Chondrocyte (in vitro differentiated cells): ENCODE measurements around the gene SAMD15. TPM values are rescaled to one million over a fixed set of nuclear protein-coding genes. Genes with fewer than 3 reads are reported as not detected.
A peak's percentile ranks its signal among the peaks of the same experiment; 100 is the strongest.

Source experiments
- DNase-seq: peaks from one replicate; pipeline ENCODE4 v3.0.0; 2021; ENCODE audit warnings: mixed read lengths, low spot score
- H3K27ac Mint-ChIP-seq: one replicate; pipeline ENCODE4 v1.8.0; 2021; ENCODE audit warnings: mild to moderate bottlenecking, moderate library complexity, mixed read lengths; ENCODE audit not compliant: unreplicated experiment
- H3K27me3 Mint-ChIP-seq: 2 replicates; pipeline ENCODE4 v1.8.0; 2021; ENCODE audit warnings: low read depth, mixed read lengths
- H3K36me3 Mint-ChIP-seq: 2 replicates; pipeline ENCODE4 v1.8.0; 2021; ENCODE audit warnings: low read depth, mixed read lengths
- H3K4me1 Mint-ChIP-seq: 2 replicates; pipeline ENCODE4 v1.8.0; 2021; ENCODE audit warnings: low read depth, mild to moderate bottlenecking, mixed read lengths
- H3K4me3 Mint-ChIP-seq: one replicate; pipeline ENCODE4 v1.8.0; 2021; ENCODE audit warnings: mild to moderate bottlenecking, moderate library complexity, mixed read lengths; ENCODE audit not compliant: unreplicated experiment
- H3K9me3 Mint-ChIP-seq: 2 replicates; pipeline ENCODE4 v1.8.0; 2021; ENCODE audit warnings: low read depth, mixed read lengths
- total RNA-seq: library from RNA; stranded (reverse); gene quantifications from 3 replicates; pipeline ENCODE4 v1.2.1, GENCODE V29; 2021
- TF ChIP-seq, protein P1 (sequence below): fragments of 200-600 bp; sonication (generic); IDR thresholded peaks from 2 replicates; pipeline ENCODE4 v1.5.0; 2021; ENCODE audit warnings: antibody characterized with exemption, mild to moderate bottlenecking, moderate library complexity

Gene SAMD15
- total RNA-seq, 1 donor from 2014 or later, result 1.2 TPM

- DNase-seq, result no peak
- Mint-ChIP-seq H3K27me3 (no peaks in the 10 kb centered on the region), H3K36me3 (peaks cover 2% of the 10 kb centered on the region), H3K4me3 (no peak overlapping the region), H3K27ac (no peak overlapping the region), H3K9me3 (no peaks in the 10 kb centered on the region), H3K4me1 (no peaks in the 10 kb centered on the region)
- TF ChIP-seq, protein P1, sequence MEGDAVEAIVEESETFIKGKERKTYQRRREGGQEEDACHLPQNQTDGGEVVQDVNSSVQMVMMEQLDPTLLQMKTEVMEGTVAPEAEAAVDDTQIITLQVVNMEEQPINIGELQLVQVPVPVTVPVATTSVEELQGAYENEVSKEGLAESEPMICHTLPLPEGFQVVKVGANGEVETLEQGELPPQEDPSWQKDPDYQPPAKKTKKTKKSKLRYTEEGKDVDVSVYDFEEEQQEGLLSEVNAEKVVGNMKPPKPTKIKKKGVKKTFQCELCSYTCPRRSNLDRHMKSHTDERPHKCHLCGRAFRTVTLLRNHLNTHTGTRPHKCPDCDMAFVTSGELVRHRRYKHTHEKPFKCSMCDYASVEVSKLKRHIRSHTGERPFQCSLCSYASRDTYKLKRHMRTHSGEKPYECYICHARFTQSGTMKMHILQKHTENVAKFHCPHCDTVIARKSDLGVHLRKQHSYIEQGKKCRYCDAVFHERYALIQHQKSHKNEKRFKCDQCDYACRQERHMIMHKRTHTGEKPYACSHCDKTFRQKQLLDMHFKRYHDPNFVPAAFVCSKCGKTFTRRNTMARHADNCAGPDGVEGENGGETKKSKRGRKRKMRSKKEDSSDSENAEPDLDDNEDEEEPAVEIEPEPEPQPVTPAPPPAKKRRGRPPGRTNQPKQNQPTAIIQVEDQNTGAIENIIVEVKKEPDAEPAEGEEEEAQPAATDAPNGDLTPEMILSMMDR, result no peak
Measured at GRCh38 chr14:77359626-77360025, 17.6 kb upstream of the SAMD15 start.

GRCh38 chr14:77364146-77364545 lies 13.0 kb upstream of the SAMD15 start:
- H3K9me3 Mint-ChIP-seq, result no peaks in the 10 kb centered on the region
- no peaks in the 10 kb centered on the region for H3K27me3 Mint-ChIP-seq
- no peaks in the 10 kb centered on the region for H3K4me1 Mint-ChIP-seq
- peaks cover 2% of the 10 kb centered on the region for H3K36me3 Mint-ChIP-seq
- no peak overlapping the region for H3K4me3 Mint-ChIP-seq
- DNase-seq, result no peak
- H3K27ac Mint-ChIP-seq, result no peak overlapping the region
- TF ChIP-seq, protein P1, result no peak

DNA sequence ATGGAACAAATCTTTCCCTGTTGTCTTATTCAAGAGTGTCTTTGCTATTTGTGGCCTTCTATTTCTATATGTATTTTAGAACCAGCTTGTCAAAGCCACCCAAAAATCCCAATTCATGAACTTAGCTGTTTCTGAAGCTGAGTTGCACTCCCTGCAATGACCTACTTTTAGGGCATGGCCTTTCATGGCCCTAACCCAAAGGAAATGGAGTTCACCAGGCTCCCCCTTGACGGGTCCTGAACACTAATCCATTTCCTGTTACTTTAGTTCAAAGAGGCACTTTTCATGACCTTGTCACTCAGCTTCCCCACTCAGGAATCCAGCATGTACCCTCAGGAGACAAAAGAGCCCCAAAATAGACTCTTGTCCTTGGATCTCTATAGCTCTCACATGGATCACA lies 7.9 kb upstream of the SAMD15 start:
- Mint-ChIP-seq H3K27me3 (no peaks in the 10 kb centered on the region), H3K36me3 (no peaks in the 10 kb centered on the region), H3K9me3 (no peaks in the 10 kb centered on the region), H3K4me3 (no peak overlapping the region), H3K4me1 (peaks cover 15% of the 10 kb centered on the region), H3K27ac (no peak overlapping the region)
- TF ChIP-seq, protein P1, result no peak
- no peak for DNase-seq

GRCh38 chr14:77372304-77372841 lies 4.8 kb upstream of the SAMD15 start:
- DNase-seq, result no peak

DNA sequence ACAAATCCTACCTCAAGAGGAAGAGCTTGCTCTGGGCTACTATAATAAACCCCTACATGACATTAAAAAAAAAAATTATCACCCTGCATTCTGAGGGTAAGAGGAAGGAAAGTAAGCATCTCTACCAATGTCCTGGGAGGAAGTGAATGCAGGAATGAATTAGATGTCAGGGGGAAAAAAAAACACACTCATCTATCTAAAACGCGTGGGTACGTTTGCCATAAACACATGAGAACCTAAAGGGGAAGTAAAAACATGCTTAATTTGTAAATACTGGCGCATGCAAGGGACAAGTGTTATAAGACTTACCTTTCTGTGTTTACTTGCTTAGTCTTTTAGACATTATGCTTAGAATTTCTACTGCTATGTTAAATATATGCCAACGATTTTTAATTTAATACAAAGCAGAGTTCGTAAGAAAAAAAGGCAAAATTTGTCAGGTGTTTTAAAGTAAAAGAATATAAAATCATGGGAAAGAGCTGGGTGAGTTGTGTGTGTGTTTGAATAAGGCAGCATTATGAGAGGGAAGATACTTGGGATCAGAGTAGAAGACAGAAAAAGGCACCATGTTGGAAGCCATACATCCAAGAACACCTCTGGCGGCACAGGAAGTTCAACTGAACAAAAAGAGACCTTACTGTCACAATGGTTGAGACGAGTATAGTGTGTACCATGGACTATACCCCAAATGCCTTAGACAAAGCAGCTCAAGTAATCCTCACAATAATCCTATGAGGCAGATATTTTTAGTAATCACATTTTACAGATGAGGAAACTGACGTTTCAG lies 1.8 kb upstream of the SAMD15 start:
- no peaks in the 10 kb centered on the region for H3K36me3 Mint-ChIP-seq
- H3K4me1 Mint-ChIP-seq, result peaks cover 31% of the 10 kb centered on the region
- TF ChIP-seq, protein P1, result no peak
- H3K4me3 Mint-ChIP-seq, result peak overlapping the region; percentile 5
- H3K27ac Mint-ChIP-seq, result no peak overlapping the region
- no peak for DNase-seq
- H3K9me3 Mint-ChIP-seq, result no peaks in the 10 kb centered on the region
- no peaks in the 10 kb centered on the region for H3K27me3 Mint-ChIP-seq

More at GRCh38 chr14:77372304-77372841, 4.8 kb upstream of the SAMD15 start:
- Mint-ChIP-seq H3K4me1 (peaks cover 31% of the 10 kb centered on the region), H3K4me3 (no peak overlapping the region), H3K9me3 (no peaks in the 10 kb centered on the region), H3K27me3 (no peaks in the 10 kb centered on the region), H3K27ac (no peak overlapping the region), H3K36me3 (no peaks in the 10 kb centered on the region)
- TF ChIP-seq, protein P1, result no peak
